ENCODE data around the gene CCDC91. TPM values are rescaled to one million over a fixed set of nuclear protein-coding genes. Genes with fewer than 3 reads are reported as not detected.

CCDC91 gene
- total and polyA plus RNA-seq, 3 donors from 2014 or later: 60.6 to 226 (median 92.1) TPM

- intact Hi-C loops (cut with DNase I; ENCODE audit: low total_unique reads): no loop called here
- H3K4me3 ChIP-seq: no peak overlapping the region
- no peak overlapping the region for H3K27ac ChIP-seq
- H3K4me1 ChIP-seq: no peaks in the 10 kb centered on the region
- TF ChIP-seq CTCF (IDR thresholded peaks at IDR 0.05) (no peak), POLR2A (IDR thresholded peaks at IDR 0.05) (no peak)
- peak; percentile 16 for DNase-seq
- no peaks in the 10 kb centered on the region for H3K27me3 ChIP-seq
- H3K9me3 ChIP-seq: no peaks in the 10 kb centered on the region
- H3K36me3 ChIP-seq (ENCODE audit: low read depth, missing control alignments): no peaks in the 10 kb centered on the region
- WGBS, 2 donors: 58% methylated on average over 3 of the region's 3 CpGs
Measured at GRCh38 chr12:28424965-28425364, 234.7 kb downstream of the CCDC91 start.

- H3K27me3 ChIP-seq: no peaks in the 10 kb centered on the region
- no peaks in the 10 kb centered on the region for H3K9me3 ChIP-seq
- no peak overlapping the region for H3K27ac ChIP-seq
- no peaks in the 10 kb centered on the region for H3K36me3 ChIP-seq (ENCODE audit: low read depth, missing control alignments)
- no peak overlapping the region for H3K4me3 ChIP-seq
- no peak for DNase-seq
- no peak for TF ChIP-seq CTCF (IDR thresholded peaks at IDR 0.05)
- no peak for TF ChIP-seq POLR2A (IDR thresholded peaks at IDR 0.05)
- no peaks in the 10 kb centered on the region for H3K4me1 ChIP-seq
- intact Hi-C loops (cut with DNase I; ENCODE audit: low total_unique reads): no loop called here
Measured at GRCh38 chr12:28425526-28425925, 235.3 kb downstream of the CCDC91 start.

GRCh38 chr12:28427046-28427445, 236.8 kb downstream of the CCDC91 start:
- no peak for DNase-seq
- H3K27me3 ChIP-seq: no peaks in the 10 kb centered on the region
- H3K9me3 ChIP-seq: no peaks in the 10 kb centered on the region
- 91 to 92% methylated on average over 3 of the region's 3 CpGs for WGBS, 2 donors
- no peaks in the 10 kb centered on the region for H3K36me3 ChIP-seq (ENCODE audit: low read depth, missing control alignments)
- no peak overlapping the region for H3K4me3 ChIP-seq
- no peak for TF ChIP-seq POLR2A (IDR thresholded peaks at IDR 0.05)
- TF ChIP-seq CTCF (IDR thresholded peaks at IDR 0.05): no peak
- no peak overlapping the region for H3K27ac ChIP-seq
- no peaks in the 10 kb centered on the region for H3K4me1 ChIP-seq
- intact Hi-C loops (cut with DNase I; ENCODE audit: low total_unique reads): no loop called here

- no peaks in the 10 kb centered on the region for H3K36me3 ChIP-seq (ENCODE audit: low read depth, missing control alignments)
- no peak for TF ChIP-seq POLR2A (IDR thresholded peaks at IDR 0.05)
- TF ChIP-seq CTCF (IDR thresholded peaks at IDR 0.05): no peak
- no peak overlapping the region for H3K27ac ChIP-seq
- intact Hi-C loops (cut with DNase I; ENCODE audit: low total_unique reads): no loop called here
- WGBS, 2 donors: 80 to 95% methylated on average over 3 of the region's 3 CpGs
- H3K27me3 ChIP-seq: no peaks in the 10 kb centered on the region
- no peak overlapping the region for H3K4me3 ChIP-seq
- H3K4me1 ChIP-seq: no peaks in the 10 kb centered on the region
- DNase-seq: no peak
- no peaks in the 10 kb centered on the region for H3K9me3 ChIP-seq
Measured at GRCh38 chr12:28440081-28440608, 249.9 kb downstream of the CCDC91 start.

GRCh38 chr12:28442101-28442500, 251.8 kb downstream of the CCDC91 start:
- 87 to 91% methylated on average over 4 of the region's 4 CpGs for WGBS, 2 donors
- no peak for DNase-seq
- Histone ChIP-seq H3K27me3 (no peaks in the 10 kb centered on the region), H3K4me1 (no peaks in the 10 kb centered on the region), H3K36me3 (ENCODE audit: low read depth, missing control alignments) (no peaks in the 10 kb centered on the region), H3K4me3 (no peak overlapping the region), H3K27ac (no peak overlapping the region), H3K9me3 (no peaks in the 10 kb centered on the region)
- intact Hi-C loops (cut with DNase I; ENCODE audit: low total_unique reads): no loop called here
- TF ChIP-seq CTCF (IDR thresholded peaks at IDR 0.05): no peak
- no peak for TF ChIP-seq POLR2A (IDR thresholded peaks at IDR 0.05)
